H1 (cell line): ENCODE measurements around the gene SLC8B1. TPM values are rescaled to one million over a fixed set of nuclear protein-coding genes. Genes with fewer than 3 reads are reported as not detected.

Experiments used
- ATF2 ChIP-seq: IDR thresholded peaks from 2 replicates; pipeline ENCODE4 v1.6.1; 2012; ENCODE audit warnings: low read length, inconsistent platforms
- CBX8 ChIP-seq: fragments of 300-800, 300-1000 bp; sonication (generic); IDR thresholded peaks from 2 replicates; pipeline ENCODE4 v1.7.1; 2016; ENCODE audit warnings: low read depth, low read length, borderline replicate concordance
- CHD7 ChIP-seq: fragments of 300-600 bp; sonication (generic); IDR thresholded peaks from 2 replicates; pipeline ENCODE4 v1.7.1; 2012; ENCODE audit warnings: low read length, moderate library complexity, mild to moderate bottlenecking, inconsistent platforms; ENCODE audit not compliant: insufficient replicate concordance
- FOSL1 ChIP-seq: IDR thresholded peaks from 2 replicates; pipeline ENCODE4 v1.6.1; 2011; ENCODE audit warnings: mild to moderate bottlenecking, low read depth, low read length, moderate library complexity; ENCODE audit not compliant: insufficient read depth
- HDAC6 ChIP-seq: IDR thresholded peaks from one replicate; pipeline ENCODE4 v1.7.1; 2012; ENCODE audit warnings: low read depth, mild to moderate bottlenecking, inconsistent platforms, low read length, moderate library complexity
- JUND ChIP-seq: IDR thresholded peaks from 2 replicates; pipeline ENCODE4 v1.6.1; 2011; ENCODE audit warnings: mild to moderate bottlenecking, improper control_type of control experiment, low read length
- MAX ChIP-seq: IDR thresholded peaks from 2 replicates; pipeline ENCODE4 v1.6.1; 2012; ENCODE audit warnings: inconsistent platforms
- SIN3A ChIP-seq, 2 experiments: IDR thresholded peaks in 1 of 2; conservative IDR thresholded peaks in 1 of 2; 2 replicates each; pipeline ENCODE4 v1.6.1; 2011 to 2012; ENCODE audit warnings: low read length in 2 of 2, improper control_type of control experiment in 1 of 2, low read depth in 1 of 2, mild to moderate bottlenecking in 1 of 2
- SP1 ChIP-seq: IDR thresholded peaks from 2 replicates; pipeline ENCODE4 v1.6.1; 2011; ENCODE audit warnings: low read depth, low read length
- ZNF274 ChIP-seq: IDR thresholded peaks from 2 replicates; pipeline ENCODE4 v1.7.0; 2012; ENCODE audit warnings: low read length, borderline replicate concordance; ENCODE audit errors: extremely low read depth
- polyA plus RNA-seq, 7 experiments: library from polyadenylated mRNA; depleted of rRNA in 3 of 7; stranded (reverse) in 5 of 7; unstranded in 2 of 7; fragments of >200 nt in 5 of 7; fragments of 200-250 nt in 2 of 7; gene quantifications; 1 replicate in 5 of 7; 2 replicates in 1 of 7; 4 replicates in 1 of 7; pipeline versions ENCODE4 v1.2.1 to v1.2.3, GENCODE V29; 2011 to 2013; ENCODE audit warnings: missing spikeins in 2 of 7, mixed read lengths in 2 of 7
- total RNA-seq: library from RNA; stranded (reverse); fragmentation: NEBNext Ultra II Directional; extraction: Animal tissue kit (Norgen Biotek cat#: 25700); gene quantifications from 2 replicates; pipeline ENCODE4 v1.2.1, GENCODE V29; 2021

The SLC8B1 gene
- total and polyA plus RNA-seq, 2 of the 8 experiments (the other 6 are each of a cell fraction or from before 2014, with no cell fraction given): 11.2 to 19.1 TPM

- TF ChIP-seq CHD7 (no peak), SP1 (no peak), JUND (no peak), MAX (no peak), ZNF274 (no peak), CBX8 (no peak), SIN3A (conservative IDR thresholded peaks at IDR 0.05 in 1 of 2, IDR thresholded peaks at IDR 0.05 in 1 of 2; ENCODE audit: low read depth in 1 of 2, low read length in 2 of 2) (no peak), HDAC6 (no peak), FOSL1 (no peak), ATF2 (no peak)
Observed at GRCh38 chr12:113293100-113293499, 41.8 kb downstream of the SLC8B1 start (continued).
